K562 (cell line): Measurements from ENCODE around the gene CKLF. TPM values are rescaled to one million over a fixed set of nuclear protein-coding genes. Genes with fewer than 3 reads are reported as not detected.

Source experiments
- ATAC-seq: fragments of 200-7000 bp; cut with Tn5 transposase; 3 replicates; pipeline ENCODE4 v1.9.1; 2020; ENCODE audit warnings: moderate library complexity
- BruUV-seq: library from RNA; stranded (reverse); fragments of 400-500 nt; replicated peaks from 2 replicates; lab custom pipeline; 2021; lab: Mats Ljungman, UMichigan
- CTCF ChIA-PET: fragments of 300-600 bp; formaldehyde crosslinking; extraction: SDS; loops from one replicate; lab custom pipeline; 2021; ENCODE audit warnings: low intra/inter-chr PET ratio; lab: Yijun Ruan, JAX
- POLR2A ChIA-PET: fragments of 300-600, 350-650 bp; sonication (Branson Sonifier 250); formaldehyde crosslinking; extraction: SDS; loops from one replicate; lab custom pipeline; 2021; ENCODE audit warnings: antibody characterized with exemption, inconsistent platforms; lab: Yijun Ruan, JAX
- DNase-seq, 4 experiments: peaks; one replicate each; pipeline versions ENCODE4 v3.0.0 to v3.0.0-alpha.2; 2011 to 2018; ENCODE audit warnings: low spot score in 3 of 4, mixed read lengths in 3 of 4; ENCODE audit errors: extremely low read depth in 1 of 4
- FAIRE-seq: peaks from 2 replicates; lab custom pipeline; 2011; peaks lifted over from hg19 to GRCh38; lab: Jason Lieb, UNC
- H2AFZ ChIP-seq: 2 replicates; pipeline ENCODE4 v1.6.0; 2011; ENCODE audit warnings: low read depth, low read length, control low read depth, inconsistent platforms
- H3K27ac ChIP-seq: fragments of 200-600 bp; 3 replicates; pipeline ENCODE4 v1.8.0; 2011; ENCODE audit warnings: low read depth, mild to moderate bottlenecking, control low read depth, inconsistent platforms, low read length, moderate library complexity, mixed read lengths; ENCODE audit errors: extremely low read depth
- H3K27me3 ChIP-seq, 2 experiments: fragments of 300-600 bp in 1 of 2; 2 replicates in 1 of 2; 3 replicates in 1 of 2; pipeline versions ENCODE4 v1.6.0 to v1.8.0; 2011; ENCODE audit warnings: inconsistent platforms in 2 of 2, low read length in 2 of 2, mild to moderate bottlenecking in 1 of 2, mixed read lengths in 1 of 2, moderate library complexity in 1 of 2; ENCODE audit not compliant: control insufficient read depth in 2 of 2, insufficient read depth in 2 of 2
- H3K36me3 ChIP-seq: fragments of 300-600 bp; 3 replicates; pipeline ENCODE4 v1.8.0; 2011; ENCODE audit warnings: mild to moderate bottlenecking, low read length, inconsistent platforms; ENCODE audit not compliant: control insufficient read depth, insufficient read depth
- H3K4me1 ChIP-seq, 2 experiments: fragments of 200-600 bp in 1 of 2; replicated peaks in 1 of 2; 2 replicates in 1 of 2; 3 replicates in 1 of 2; pipeline versions ENCODE4 v1.5.1 to v1.8.0; 2011; ENCODE audit warnings: inconsistent platforms in 2 of 2, low read length in 2 of 2, mild to moderate bottlenecking in 1 of 2, mixed read lengths in 1 of 2, moderate library complexity in 1 of 2; ENCODE audit not compliant: control insufficient read depth in 2 of 2, insufficient read depth in 2 of 2
- H3K4me2 ChIP-seq: 2 replicates; pipeline ENCODE4 v1.6.1; 2011; ENCODE audit warnings: low read length, control low read depth, inconsistent platforms, mixed read lengths; ENCODE audit not compliant: insufficient read depth
- H3K4me3 ChIP-seq: fragments of 200-600 bp; sonication (generic), shearing (Covaris generic); 2 replicates; pipeline ENCODE4 v1.5.1; 2016; ENCODE audit warnings: control low read depth, inconsistent platforms
- H3K79me2 ChIP-seq: fragments of 200-600 bp; 3 replicates; pipeline ENCODE4 v1.8.0; 2011; ENCODE audit warnings: low read length, inconsistent platforms; ENCODE audit not compliant: control insufficient read depth, insufficient read depth
- H3K9ac ChIP-seq, 2 experiments: 2 replicates each; pipeline versions ENCODE4 v1.6.0 to v1.6.1; 2011; ENCODE audit warnings: low read depth in 2 of 2, low read length in 2 of 2, control low read depth in 1 of 2, inconsistent platforms in 1 of 2, mild to moderate bottlenecking in 1 of 2, mixed read lengths in 1 of 2; ENCODE audit not compliant: insufficient read depth in 1 of 2
- H3K9me1 ChIP-seq: one replicate; pipeline ENCODE4 v1.6.0; 2011; ENCODE audit warnings: inconsistent platforms, mild to moderate bottlenecking, low read length, moderate library complexity; ENCODE audit not compliant: control insufficient read depth, insufficient read depth
- H3K9me3 ChIP-seq: replicated peaks from 2 replicates; pipeline ENCODE4 v1.5.1; 2011; ENCODE audit warnings: low read depth, low read length, inconsistent platforms; ENCODE audit not compliant: control insufficient read depth, insufficient read depth
- H4K20me1 ChIP-seq: replicated peaks from 2 replicates; pipeline ENCODE4 v1.6.1; 2011; ENCODE audit warnings: low read length, inconsistent platforms, mixed read lengths; ENCODE audit not compliant: control insufficient read depth, insufficient read depth
- E2F6 ChIP-seq, 2 experiments: IDR thresholded peaks; 2 replicates each; pipeline ENCODE4 v1.6.1; 2011; ENCODE audit warnings: borderline replicate concordance in 1 of 2, control low read depth in 1 of 2, low read depth in 1 of 2, low read length in 1 of 2, mild to moderate bottlenecking in 1 of 2, mixed read lengths in 1 of 2, moderate library complexity in 1 of 2; ENCODE audit not compliant: insufficient read depth in 1 of 2, insufficient read length in 1 of 2, poor library complexity in 1 of 2, severe bottlenecking in 1 of 2; ENCODE audit errors: extremely low read depth in 1 of 2
- PHB2 ChIP-seq: fragments of 450-650 bp; IDR thresholded peaks from 2 replicates; pipeline ENCODE4 v1.6.1; 2017; ENCODE audit warnings: low read depth
- PHF8 ChIP-seq: fragments of 200-600 bp; sonication (generic); IDR thresholded peaks from 2 replicates; pipeline ENCODE4 v1.6.1; 2012; ENCODE audit warnings: mixed run types, mild to moderate bottlenecking, inconsistent platforms, low read length, moderate library complexity, borderline replicate concordance
- ZNF274 ChIP-seq: IDR thresholded peaks from 2 replicates; pipeline ENCODE4 v1.6.1; 2011; ENCODE audit warnings: low read depth, mild to moderate bottlenecking, low read length, moderate library complexity, borderline replicate concordance
- WGBS: fragments of 100-300 bp; shearing (Covaris generic); methylation state at CpG from one replicate; pipeline ENCODE4 v1.1.6; 2016; ENCODE audit warnings: low coverage, mixed read lengths; ENCODE audit not compliant: insufficient coverage; ENCODE audit errors: missing lambda C conversion rate; 5-methylcytosine and 5-hydroxymethylcytosine counted together
- in situ Hi-C: fragments of 300-500 bp; cut with MboI; formaldehyde crosslinking; loops from 4 replicates; pipeline ENCODE4 v1.15.0; 2018; ENCODE audit warnings: inconsistent platforms, mixed read lengths
- intact Hi-C: fragments of 100-400 bp; cut with micrococcal nuclease; formaldehyde crosslinking; loops from 2 replicates; pipeline ENCODE4 v1.14.2; 2022
- polyA plus RNA-seq, 8 experiments: library from polyadenylated mRNA; depleted of rRNA in 4 of 8; stranded (reverse) in 5 of 8; unstranded in 3 of 8; fragments of >200 nt; fragmentation: Nextera tagmentation in 2 of 8; fragmentation: Illumina TruSeq in 1 of 8; extraction: Ambion mirVana in 2 of 8; extraction: Trizol in 1 of 8; gene quantifications; 2 replicates each; pipeline versions ENCODE4 v1.2.1 to v1.2.3, GENCODE V29; 2011 to 2014; ENCODE audit warnings: inconsistent platforms in 1 of 8, missing spikeins in 1 of 8
- total RNA-seq, 7 experiments: library from RNA; depleted of rRNA in 6 of 7; stranded (reverse); fragments of >200 nt in 6 of 7; fragmentation: Illumina TruSeq in 2 of 7; extraction: Trizol in 2 of 7; gene quantifications; 2 replicates each; pipeline versions ENCODE4 v1.2.1 to v1.2.3, GENCODE V29; 2011 to 2021; ENCODE audit warnings: low replicate concordance in 1 of 7

CKLF gene
- total and polyA plus RNA-seq, 9 of the 15 experiments (the other 6 are each of a cell fraction or from before 2014, with no cell fraction given), result 84.8 to 322 (median 118) TPM

- H3K79me2 ChIP-seq, result no peaks in the 10 kb centered on the region
- no peaks in the 10 kb centered on the region for H3K9me3 ChIP-seq
- no peak for TF ChIP-seq PHB2
- peak in 1 of 2 experiments; percentile 18 for TF ChIP-seq E2F6 (IDR thresholded peaks at IDR 0.05; ENCODE audit: borderline replicate concordance in 1 of 2, extremely low read depth in 1 of 2, insufficient read depth in 1 of 2, insufficient read length in 1 of 2, low read depth in 1 of 2, low read length in 1 of 2, poor library complexity in 1 of 2, severe bottlenecking in 1 of 2)
- no peak for TF ChIP-seq ZNF274
- no peak for TF ChIP-seq PHF8
- TF ChIP-seq, all 486 proteins: peak for 1
- FAIRE-seq (no peak), DNase-seq (no peak), ATAC-seq (no peak)
- BruUV-seq, result no TSS peak
- peaks cover 10 to 14% of the 10 kb centered on the region in 2 experiments; a peak in 3 of 5 replicates for H3K4me1 ChIP-seq
- H3K4me3 ChIP-seq, result no peak overlapping the region
- H3K36me3 ChIP-seq, result no peaks in the 10 kb centered on the region; the same call in 2 of the 3 replicates
- in situ Hi-C loops (no loop called here), intact Hi-C loops (no loop called here)
- CTCF ChIA-PET, result no interaction called here
- H3K9ac ChIP-seq, result no peak overlapping the region
- WGBS, result 89% methylated on average over 5 of the region's 5 CpGs
- POLR2A ChIA-PET, result interaction anchor here (0.7 to 2.1 kb wide), 3 partner anchors 8 to 23 kb away, joined by 3 to 8 read pairs (median 5); no protein-coding TSS in a partner anchor
- no peak overlapping the region for H3K27ac ChIP-seq
- no peak overlapping the region for H2AFZ ChIP-seq
- H3K27me3 ChIP-seq, result no peaks in the 10 kb centered on the region
- H3K9me1 ChIP-seq, result no peaks in the 10 kb centered on the region
- no peaks in the 10 kb centered on the region for H4K20me1 ChIP-seq
- no peak overlapping the region for H3K4me2 ChIP-seq
Measured at GRCh38 chr16:66510298-66510697, 42.1 kb upstream of the CKLF start.
